ENCODE measurements around the gene UBD.

The UBD gene

GRCh38 chr6:29584821-29585220 is 25.3 kb upstream of the UBD start, which contains the start of gene OR2H2:
OR2H2 (plus strand) TSS chr6:29585121; CDS start chr6:29587945, 2,824 bp downstream.
- peaks cover 0 to 7% (median 0%) of the 10 kb centered on the region in 5 experiments for H3K27me3 ChIP-seq (replicated peaks in 2 of 5; ENCODE audit: control insufficient read depth in 4 of 5, insufficient read depth in 5 of 5, low read length in 4 of 5)
- CTCF ChIA-PET: interaction anchor here (1.1 to 7.1 kb wide), 3 partner anchors 10 to 209 kb away, joined by 3 to 33 read pairs (median 7); partner anchors contain the start of gene OR12D3

GRCh38 chr6:29577544-29577943 is 18.0 kb upstream of the UBD start:
- ChIA-PET POLR2A (no interaction called here), CTCF (interaction anchor here (0.6 to 2.6 kb wide), 2 partner anchors 12 to 18 kb away, joined by 3 to 14 read pairs; no protein-coding TSS in a partner anchor)
- no peaks in the 10 kb centered on the region for H3K36me3 ChIP-seq (ENCODE audit: control insufficient read depth in 4 of 4, insufficient read depth in 4 of 4, low read length in 3 of 4)
- H3K4me3 ChIP-seq (ENCODE audit: control insufficient read depth in 1 of 7, extremely low read depth in 1 of 7, insufficient read depth in 4 of 7, low read depth in 2 of 7, low read length in 6 of 7): no peak overlapping the region
- no peaks in the 10 kb centered on the region for H3K9me3 ChIP-seq (ENCODE audit: control extremely low read depth in 1 of 5, control insufficient read depth in 4 of 5, insufficient read depth in 2 of 5, low read depth in 1 of 5, low read length in 4 of 5)
- no peaks in the 10 kb centered on the region for H3K4me1 ChIP-seq (ENCODE audit: control extremely low read depth in 1 of 4, control insufficient read depth in 4 of 4, insufficient read depth in 4 of 4, low read length in 3 of 4)
- peaks cover 0 to 1% (median 0%) of the 10 kb centered on the region in 5 experiments for H3K27me3 ChIP-seq (replicated peaks in 2 of 5; ENCODE audit: control insufficient read depth in 4 of 5, insufficient read depth in 5 of 5, low read length in 4 of 5)
- 82% methylated on average over 6 of the region's 7 CpGs for WGBS (ENCODE audit: insufficient coverage)
- no peak overlapping the region for H3K27ac ChIP-seq (ENCODE audit: insufficient read depth in 1 of 2, low read depth in 1 of 2, low read length in 2 of 2, poor library complexity in 1 of 2, severe bottlenecking in 2 of 2)
- DNase-seq: no peak

More at GRCh38 chr6:29584821-29585220, 25.3 kb upstream of the UBD start, which contains the start of gene OR2H2:
- POLR2A ChIA-PET: no interaction called here
- Histone ChIP-seq H3K4me3 (ENCODE audit: control insufficient read depth in 1 of 7, extremely low read depth in 1 of 7, insufficient read depth in 4 of 7, low read depth in 2 of 7, low read length in 6 of 7) (no peak within 1 kb of the TSS), H3K36me3 (ENCODE audit: control insufficient read depth in 4 of 4, insufficient read depth in 4 of 4, low read length in 3 of 4) (no peaks in the 10 kb centered on the region), H3K4me1 (ENCODE audit: control extremely low read depth in 1 of 4, control insufficient read depth in 4 of 4, insufficient read depth in 4 of 4, low read length in 3 of 4) (no peaks in the 10 kb centered on the region), H3K9me3 (ENCODE audit: control extremely low read depth in 1 of 5, control insufficient read depth in 4 of 5, insufficient read depth in 2 of 5, low read depth in 1 of 5, low read length in 4 of 5) (no peaks in the 10 kb centered on the region), H3K27ac (ENCODE audit: insufficient read depth in 1 of 2, low read depth in 1 of 2, low read length in 2 of 2, poor library complexity in 1 of 2, severe bottlenecking in 2 of 2) (no peak within 1 kb of the TSS)
- no peak for DNase-seq

- Histone ChIP-seq H3K27ac (ENCODE audit: insufficient read depth in 1 of 2, low read depth in 1 of 2, low read length in 2 of 2, poor library complexity in 1 of 2, severe bottlenecking in 2 of 2) (no peak overlapping the region), H3K4me3 (ENCODE audit: control insufficient read depth in 1 of 7, extremely low read depth in 1 of 7, insufficient read depth in 4 of 7, low read depth in 2 of 7, low read length in 6 of 7) (no peak overlapping the region), H3K9me3 (ENCODE audit: control extremely low read depth in 1 of 5, control insufficient read depth in 4 of 5, insufficient read depth in 2 of 5, low read depth in 1 of 5, low read length in 4 of 5) (no peaks in the 10 kb centered on the region), H3K4me1 (ENCODE audit: control extremely low read depth in 1 of 4, control insufficient read depth in 4 of 4, insufficient read depth in 4 of 4, low read length in 3 of 4) (no peaks in the 10 kb centered on the region), H3K27me3 (replicated peaks in 2 of 5; ENCODE audit: control insufficient read depth in 4 of 5, insufficient read depth in 5 of 5, low read length in 4 of 5) (peaks cover 0 to 3% (median 0%) of the 10 kb centered on the region in 5 experiments), H3K36me3 (ENCODE audit: control insufficient read depth in 4 of 4, insufficient read depth in 4 of 4, low read length in 3 of 4) (no peaks in the 10 kb centered on the region)
- no peak for DNase-seq
- CTCF ChIA-PET: no interaction called here
- POLR2A ChIA-PET: no interaction called here
These were observed 16.5 kb upstream of the UBD start for GRCh38 chr6:29576056-29576455.

GRCh38 chr6:29567991-29568390 is 8.5 kb upstream of the UBD start:
- no peak for DNase-seq
- H3K27me3 ChIP-seq (replicated peaks in 2 of 5; ENCODE audit: control insufficient read depth in 4 of 5, insufficient read depth in 5 of 5, low read length in 4 of 5): peaks cover 0 to 3% (median 3%) of the 10 kb centered on the region in 5 experiments
- no peaks in the 10 kb centered on the region for H3K9me3 ChIP-seq (ENCODE audit: control extremely low read depth in 1 of 5, control insufficient read depth in 4 of 5, insufficient read depth in 2 of 5, low read depth in 1 of 5, low read length in 4 of 5)
- H3K4me1 ChIP-seq (ENCODE audit: control extremely low read depth in 1 of 4, control insufficient read depth in 4 of 4, insufficient read depth in 4 of 4, low read length in 3 of 4): peaks cover 0 to 11% (median 0%) of the 10 kb centered on the region in 4 experiments
- H3K4me3 ChIP-seq (ENCODE audit: control insufficient read depth in 1 of 7, extremely low read depth in 1 of 7, insufficient read depth in 4 of 7, low read depth in 2 of 7, low read length in 6 of 7): no peak overlapping the region
- CTCF ChIA-PET: no interaction called here
- no peaks in the 10 kb centered on the region for H3K36me3 ChIP-seq (ENCODE audit: control insufficient read depth in 4 of 4, insufficient read depth in 4 of 4, low read length in 3 of 4)
- no peak overlapping the region for H3K27ac ChIP-seq (ENCODE audit: insufficient read depth in 1 of 2, low read depth in 1 of 2, low read length in 2 of 2, poor library complexity in 1 of 2, severe bottlenecking in 2 of 2)
- 94% methylated on average over 4 of the region's 5 CpGs for WGBS (ENCODE audit: insufficient coverage)
- POLR2A ChIA-PET: no interaction called here

GRCh38 chr6:29567541-29567940 is 8.0 kb upstream of the UBD start:
- no CpG with 5 or more reads among the region's 2 CpGs for WGBS (ENCODE audit: insufficient coverage)
- CTCF ChIA-PET: no interaction called here
- no peak overlapping the region for H3K4me3 ChIP-seq (ENCODE audit: control insufficient read depth in 1 of 7, extremely low read depth in 1 of 7, insufficient read depth in 4 of 7, low read depth in 2 of 7, low read length in 6 of 7)

GRCh38 chr6:29566856-29567255 is 7.3 kb upstream of the UBD start:
- Histone ChIP-seq H3K9me3 (ENCODE audit: control extremely low read depth in 1 of 5, control insufficient read depth in 4 of 5, insufficient read depth in 2 of 5, low read depth in 1 of 5, low read length in 4 of 5) (no peaks in the 10 kb centered on the region), H3K27me3 (replicated peaks in 2 of 5; ENCODE audit: control insufficient read depth in 4 of 5, insufficient read depth in 5 of 5, low read length in 4 of 5) (peaks cover 0 to 3% (median 3%) of the 10 kb centered on the region in 5 experiments), H3K36me3 (ENCODE audit: control insufficient read depth in 4 of 4, insufficient read depth in 4 of 4, low read length in 3 of 4) (no peaks in the 10 kb centered on the region), H3K4me3 (ENCODE audit: control insufficient read depth in 1 of 7, extremely low read depth in 1 of 7, insufficient read depth in 4 of 7, low read depth in 2 of 7, low read length in 6 of 7) (no peak overlapping the region), H3K27ac (ENCODE audit: insufficient read depth in 1 of 2, low read depth in 1 of 2, low read length in 2 of 2, poor library complexity in 1 of 2, severe bottlenecking in 2 of 2) (no peak overlapping the region), H3K4me1 (ENCODE audit: control extremely low read depth in 1 of 4, control insufficient read depth in 4 of 4, insufficient read depth in 4 of 4, low read length in 3 of 4) (peaks cover 0 to 12% (median 0%) of the 10 kb centered on the region in 4 experiments)
- CTCF ChIA-PET: no interaction called here
- 77% methylated on average over 3 of the region's 5 CpGs for WGBS (ENCODE audit: insufficient coverage)
- POLR2A ChIA-PET: no interaction called here
- no peak for DNase-seq

More at GRCh38 chr6:29567541-29567940, 8.0 kb upstream of the UBD start:
- Histone ChIP-seq H3K27ac (ENCODE audit: insufficient read depth in 1 of 2, low read depth in 1 of 2, low read length in 2 of 2, poor library complexity in 1 of 2, severe bottlenecking in 2 of 2) (no peak overlapping the region), H3K36me3 (ENCODE audit: control insufficient read depth in 4 of 4, insufficient read depth in 4 of 4, low read length in 3 of 4) (no peaks in the 10 kb centered on the region), H3K9me3 (ENCODE audit: control extremely low read depth in 1 of 5, control insufficient read depth in 4 of 5, insufficient read depth in 2 of 5, low read depth in 1 of 5, low read length in 4 of 5) (no peaks in the 10 kb centered on the region), H3K4me1 (ENCODE audit: control extremely low read depth in 1 of 4, control insufficient read depth in 4 of 4, insufficient read depth in 4 of 4, low read length in 3 of 4) (peaks cover 0 to 12% (median 0%) of the 10 kb centered on the region in 4 experiments), H3K27me3 (replicated peaks in 2 of 5; ENCODE audit: control insufficient read depth in 4 of 5, insufficient read depth in 5 of 5, low read length in 4 of 5) (peaks cover 0 to 3% (median 3%) of the 10 kb centered on the region in 5 experiments)
- DNase-seq: no peak
- POLR2A ChIA-PET: no interaction called here

GRCh38 chr6:29564875-29565274 is 5.3 kb upstream of the UBD start:
- CTCF ChIA-PET: no interaction called here
- Histone ChIP-seq H3K27me3 (replicated peaks in 2 of 5; ENCODE audit: control insufficient read depth in 4 of 5, insufficient read depth in 5 of 5, low read length in 4 of 5) (peaks cover 0 to 3% (median 0%) of the 10 kb centered on the region in 5 experiments), H3K4me3 (ENCODE audit: control insufficient read depth in 1 of 7, extremely low read depth in 1 of 7, insufficient read depth in 4 of 7, low read depth in 2 of 7, low read length in 6 of 7) (no peak overlapping the region), H3K36me3 (ENCODE audit: control insufficient read depth in 4 of 4, insufficient read depth in 4 of 4, low read length in 3 of 4) (no peaks in the 10 kb centered on the region), H3K4me1 (ENCODE audit: control extremely low read depth in 1 of 4, control insufficient read depth in 4 of 4, insufficient read depth in 4 of 4, low read length in 3 of 4) (peaks cover 0 to 12% (median 0%) of the 10 kb centered on the region in 4 experiments), H3K27ac (ENCODE audit: insufficient read depth in 1 of 2, low read depth in 1 of 2, low read length in 2 of 2, poor library complexity in 1 of 2, severe bottlenecking in 2 of 2) (no peak overlapping the region), H3K9me3 (ENCODE audit: control extremely low read depth in 1 of 5, control insufficient read depth in 4 of 5, insufficient read depth in 2 of 5, low read depth in 1 of 5, low read length in 4 of 5) (no peaks in the 10 kb centered on the region)
- peak in 1 of 3 donors; percentile 5 for DNase-seq
- POLR2A ChIA-PET: interaction anchor here (0.7 kb wide), 1 partner anchor 517 kb away, joined by 3 read pairs; no protein-coding TSS in a partner anchor

Data from common myeloid progenitor, CD34-positive (primary cell).